H9 (cell line): Measurements from ENCODE around the gene YKT6. TPM values are rescaled to one million over a fixed set of nuclear protein-coding genes. Genes with fewer than 3 reads are reported as not detected.

Experiments used
- DNase-seq: peaks from one replicate; pipeline ENCODE4 v3.0.0-alpha.2; 2017
- H2AFZ ChIP-seq: one replicate; pipeline ENCODE4 v1.6.1; 2013; ENCODE audit warnings: mild to moderate bottlenecking, low read length, control low read depth, moderate library complexity
- H2AK5ac ChIP-seq: 2 replicates; pipeline ENCODE4 v1.6.1; 2013; ENCODE audit warnings: low read length, control low read depth, mixed read lengths; ENCODE audit not compliant: insufficient read length
- H2BK120ac ChIP-seq: one replicate; pipeline ENCODE4 v1.6.1; 2013; ENCODE audit warnings: low read depth, mild to moderate bottlenecking, low read length, control low read depth, inconsistent platforms; ENCODE audit not compliant: poor library complexity, severe bottlenecking
- H2BK12ac ChIP-seq: 2 replicates; pipeline ENCODE4 v1.6.1; 2013; ENCODE audit warnings: low read length, control low read depth, mixed read lengths, low read depth; ENCODE audit not compliant: insufficient read length
- H2BK15ac ChIP-seq: 2 replicates; pipeline ENCODE4 v1.6.1; 2013; ENCODE audit warnings: low read depth, low read length, control low read depth
- H2BK20ac ChIP-seq: one replicate; pipeline ENCODE4 v1.6.1; 2013; ENCODE audit warnings: low read depth, mild to moderate bottlenecking, low read length, control low read depth, inconsistent platforms; ENCODE audit not compliant: poor library complexity, severe bottlenecking
- H2BK5ac ChIP-seq: 2 replicates; pipeline ENCODE4 v1.6.1; 2013; ENCODE audit warnings: low read length, control low read depth, mixed read lengths; ENCODE audit not compliant: insufficient read length
- H3K14ac ChIP-seq: 2 replicates; pipeline ENCODE4 v1.6.1; 2013; ENCODE audit warnings: low read length, control low read depth; ENCODE audit not compliant: insufficient read depth
- H3K18ac ChIP-seq: 2 replicates; pipeline ENCODE4 v1.6.1; 2013; ENCODE audit warnings: low read depth, mild to moderate bottlenecking, mixed read lengths, low read length, control low read depth; ENCODE audit not compliant: insufficient read length
- H3K23ac ChIP-seq: 2 replicates; pipeline ENCODE4 v1.6.1; 2013; ENCODE audit warnings: low read length, control low read depth, mixed read lengths, low read depth; ENCODE audit not compliant: insufficient read length
- H3K23me2 ChIP-seq: 2 replicates; pipeline ENCODE4 v1.6.1; 2013; ENCODE audit warnings: low read depth, mild to moderate bottlenecking, mixed read lengths, low read length, control low read depth; ENCODE audit not compliant: insufficient read length, poor library complexity, severe bottlenecking
- H3K27ac ChIP-seq: 2 replicates; pipeline ENCODE4 v1.5.1; 2013; ENCODE audit warnings: low read length, control low read depth, mixed read lengths, low read depth; ENCODE audit not compliant: insufficient read length
- H3K27me3 ChIP-seq: 2 replicates; pipeline ENCODE4 v1.6.1; 2013; ENCODE audit warnings: low read length, control low read depth, inconsistent platforms; ENCODE audit not compliant: insufficient read depth
- H3K4ac ChIP-seq: 2 replicates; pipeline ENCODE4 v1.6.1; 2013; ENCODE audit warnings: low read depth, mild to moderate bottlenecking, control low read depth, inconsistent platforms, low read length, moderate library complexity
- H3K4me1 ChIP-seq: 2 replicates; pipeline ENCODE4 v1.6.1; 2013; ENCODE audit warnings: low read length, control low read depth, inconsistent platforms; ENCODE audit not compliant: insufficient read depth
- H3K4me2 ChIP-seq: 2 replicates; pipeline ENCODE4 v1.6.1; 2013; ENCODE audit warnings: low read length, control low read depth, mixed read lengths; ENCODE audit not compliant: insufficient read length, insufficient read depth
- H3K56ac ChIP-seq: 2 replicates; pipeline ENCODE4 v1.6.1; 2013; ENCODE audit warnings: low read depth, mild to moderate bottlenecking, mixed read lengths, low read length, control low read depth; ENCODE audit not compliant: insufficient read length
- H3K79me1 ChIP-seq: 2 replicates; pipeline ENCODE4 v1.6.1; 2013; ENCODE audit warnings: low read depth, mild to moderate bottlenecking, moderate library complexity, low read length, control low read depth, inconsistent platforms; ENCODE audit not compliant: insufficient read depth, poor library complexity, severe bottlenecking
- H3K79me2 ChIP-seq: 2 replicates; pipeline ENCODE4 v1.6.1; 2013; ENCODE audit warnings: low read length, control low read depth, inconsistent platforms; ENCODE audit not compliant: insufficient read depth
- H3K9ac ChIP-seq: 2 replicates; pipeline ENCODE4 v1.6.1; 2013; ENCODE audit warnings: low read length, control low read depth, mixed read lengths; ENCODE audit not compliant: insufficient read length; ENCODE audit errors: extremely low read depth
- H3K9me3 ChIP-seq: one replicate; pipeline ENCODE4 v1.6.1; 2013; ENCODE audit warnings: low read depth, low read length, inconsistent platforms; ENCODE audit not compliant: control insufficient read depth
- H3T11ph ChIP-seq: one replicate; pipeline ENCODE4 v1.6.1; 2013; ENCODE audit warnings: mild to moderate bottlenecking, low read length, control low read depth, inconsistent platforms
- H4K20me1 ChIP-seq: one replicate; pipeline ENCODE4 v1.6.1; 2013; ENCODE audit not compliant: control insufficient read depth, insufficient read length, insufficient read depth
- H4K5ac ChIP-seq: 2 replicates; pipeline ENCODE4 v1.6.1; 2013; ENCODE audit warnings: low read depth, mild to moderate bottlenecking, mixed read lengths, low read length, control low read depth; ENCODE audit not compliant: insufficient read length
- H4K8ac ChIP-seq: replicated peaks from 2 replicates; pipeline ENCODE4 v1.6.1; 2013; ENCODE audit warnings: low read length, control low read depth, mixed read lengths, low read depth; ENCODE audit not compliant: insufficient read length
- H4K91ac ChIP-seq: 2 replicates; pipeline ENCODE4 v1.6.1; 2013; ENCODE audit warnings: low read depth, mild to moderate bottlenecking, moderate library complexity, mixed read lengths, low read length, control low read depth; ENCODE audit not compliant: insufficient read length
- H3K27ac Mint-ChIP-seq, 3 experiments: 2 replicates in 2 of 3; 3 replicates in 1 of 3; pipeline ENCODE4 v1.8.0; 2020 to 2021; ENCODE audit warnings: mixed read lengths in 3 of 3, mild to moderate bottlenecking in 1 of 3, moderate library complexity in 1 of 3
- H3K27me3 Mint-ChIP-seq: 2 replicates; pipeline ENCODE4 v1.8.0; 2021; ENCODE audit warnings: low read depth, mild to moderate bottlenecking, moderate library complexity, mixed read lengths
- H3K36me3 Mint-ChIP-seq, 3 experiments: 2 replicates in 2 of 3; 3 replicates in 1 of 3; pipeline ENCODE4 v1.8.0; 2020 to 2021; ENCODE audit warnings: low read depth in 3 of 3, mixed read lengths in 3 of 3; ENCODE audit not compliant: insufficient read depth in 1 of 3
- H3K4me1 Mint-ChIP-seq, 2 experiments: 2 replicates each; pipeline ENCODE4 v1.8.0; 2020; ENCODE audit warnings: mixed read lengths in 2 of 2
- H3K4me3 Mint-ChIP-seq, 2 experiments: 2 replicates in 1 of 2; 3 replicates in 1 of 2; pipeline ENCODE4 v1.8.0; 2020 to 2021; ENCODE audit warnings: mild to moderate bottlenecking in 2 of 2, mixed read lengths in 2 of 2, moderate library complexity in 1 of 2
- H3K9me3 Mint-ChIP-seq, 2 experiments: 2 replicates in 1 of 2; 3 replicates in 1 of 2; pipeline ENCODE4 v1.8.0; 2020; ENCODE audit warnings: mild to moderate bottlenecking in 2 of 2, mixed read lengths in 2 of 2, moderate library complexity in 1 of 2
- CTCF ChIP-seq: fragments of 200-600 bp; sonication (generic); conservative IDR thresholded peaks from 3 replicates; pipeline ENCODE4 v1.8.0; 2021; ENCODE audit warnings: antibody characterized with exemption, mild to moderate bottlenecking
- WGBS: extraction: QIAGEN DNeasy Blood & Tissue Kit; methylation state at CpG from one replicate; pipeline ENCODE4 v1.1.7; 2013; ENCODE audit warnings: missing lambda C conversion rate, low lambda C conversion rate, mixed read lengths; ENCODE audit not compliant: insufficient read length; ENCODE audit errors: extremely low coverage; 5-methylcytosine and 5-hydroxymethylcytosine counted together
- total RNA-seq: library from RNA; stranded (reverse); gene quantifications from 2 replicates; pipeline ENCODE4 v1.2.1, GENCODE V29; 2021

Gene YKT6
- total RNA-seq, 1 experiment from 2014 or later: 104 TPM

DNA sequence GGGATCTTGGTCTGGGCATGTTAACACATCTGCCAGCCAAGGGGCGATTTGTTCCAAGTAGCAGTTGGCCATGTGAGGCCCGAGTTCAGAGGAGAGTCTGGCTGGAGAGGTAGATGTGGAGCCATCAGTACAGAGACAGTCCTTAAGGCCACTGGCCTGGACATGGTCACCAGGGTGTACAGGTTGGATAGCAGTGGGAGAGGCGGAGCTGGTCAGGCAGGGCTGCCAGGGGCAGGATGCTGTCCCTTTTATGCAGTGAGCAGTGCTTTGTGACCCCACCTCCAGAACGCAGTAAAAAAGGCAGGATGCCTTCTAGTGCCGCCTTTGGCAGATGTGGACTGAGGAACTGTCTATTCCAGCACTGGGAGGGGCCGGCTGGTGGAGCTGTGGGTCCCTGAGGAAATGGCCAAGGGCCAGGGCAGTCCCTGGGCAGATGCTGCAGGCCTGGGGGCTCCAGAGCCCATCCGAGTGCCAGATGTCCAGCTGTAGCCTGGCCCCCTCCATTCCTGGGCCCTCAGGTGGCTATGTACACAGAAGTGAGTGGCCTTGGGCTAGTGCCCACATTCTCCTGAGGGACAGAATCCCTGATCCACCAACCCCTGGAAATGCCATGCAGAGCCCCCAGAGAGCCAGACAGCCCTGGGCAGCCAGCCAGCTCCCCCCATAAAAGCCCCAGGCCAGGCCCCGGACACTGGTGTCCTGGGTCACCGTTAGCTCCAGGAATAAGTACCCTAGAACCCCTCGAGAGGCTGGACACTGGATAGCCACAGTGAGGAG, 42.5 kb upstream of the YKT6 start:
- Histone ChIP-seq H3K18ac (no peak overlapping the region), H4K8ac (no peak overlapping the region), H4K91ac (no peak overlapping the region), H3K27ac (no peak overlapping the region), H3K79me2 (no peaks in the 10 kb centered on the region), H4K20me1 (no peaks in the 10 kb centered on the region), H3K4me2 (no peak overlapping the region), H2AFZ (no peak overlapping the region), H2BK5ac (no peak overlapping the region), H2BK15ac (no peak overlapping the region), H3K9ac (no peak overlapping the region), H2AK5ac (no peak overlapping the region), H3K9me3 (no peaks in the 10 kb centered on the region), H3K4me1 (no peaks in the 10 kb centered on the region), H2BK20ac (no peak overlapping the region), H3T11ph (no peak overlapping the region), H2BK12ac (no peak overlapping the region), H3K79me1 (no peaks in the 10 kb centered on the region), H3K56ac (no peak overlapping the region), H3K23me2 (no peaks in the 10 kb centered on the region), H3K23ac (no peak overlapping the region), H3K27me3 (no peaks in the 10 kb centered on the region; the same call in 1 of the 2 replicates), H3K14ac (no peak overlapping the region), H4K5ac (no peak overlapping the region), H2BK120ac (no peak overlapping the region), H3K4ac (no peak overlapping the region)
- H3K36me3 Mint-ChIP-seq: no peaks in the 10 kb centered on the region
- peaks cover 5 to 9% of the 10 kb centered on the region in 2 experiments for H3K4me1 Mint-ChIP-seq
- no peak for TF ChIP-seq CTCF
- peaks cover 2% of the 10 kb centered on the region for H3K27me3 Mint-ChIP-seq
- no peak overlapping the region; a peak in 1 of 5 replicates for H3K4me3 Mint-ChIP-seq
- no peak overlapping the region for H3K27ac Mint-ChIP-seq
- DNase-seq: no peak
- WGBS: no CpG with 5 or more reads among the region's 10 CpGs
- H3K9me3 Mint-ChIP-seq: no peaks in the 10 kb centered on the region
